Omental fat pad (tissue), 4 donors: ENCODE results near the gene ADNP. TPM values are rescaled to one million over a fixed set of nuclear protein-coding genes. Genes with fewer than 3 reads are reported as not detected.
A peak's percentile ranks its signal among the peaks of the same experiment; 100 is the strongest.

Experiments used
- ATAC-seq: fragments of 150-250 bp; one replicate; pipeline ENCODE4 v1.9.1; 2016; ENCODE audit warnings: mild to moderate bottlenecking, moderate library complexity; ENCODE audit not compliant: low FRiP score
- DNase-seq: peaks from one replicate; pipeline ENCODE4 v3.0.0-alpha.2; 2019; ENCODE audit warnings: low spot score
- CTCF ChIP-seq, 3 donors: fragments of 450-650 bp; IDR thresholded peaks; one replicate each; pipeline ENCODE4 v1.5.1; 2016 to 2017; ENCODE audit warnings: antibody characterized with exemption in 3 of 3, mild to moderate bottlenecking in 3 of 3, moderate library complexity in 2 of 3
- total RNA-seq, 4 donors: library from RNA; depleted of rRNA; stranded (reverse); fragments of >200 nt; gene quantifications; one replicate each; pipeline ENCODE4 v1.1.0, GENCODE V29; 2016

The ADNP gene
- total RNA-seq, 4 donors from 2014 or later, result 42.2 to 65.9 (median 47.3) TPM

GRCh38 chr20:50930976-50931305 lies 296 bp downstream of the ADNP start:
- ATAC-seq (peak; percentile 6), DNase-seq (no peak)
- no peak for TF ChIP-seq CTCF (IDR thresholded peaks at IDR 0.05)

- no peak for TF ChIP-seq CTCF (IDR thresholded peaks at IDR 0.05)
Observed at GRCh38 chr20:50930139-50930975, 880 bp downstream of the ADNP start.

GRCh38 chr20:50929299-50930138 lies 1.7 kb downstream of the ADNP start:
- peak in 2 of 3 donors; percentile 15 to 66 for TF ChIP-seq CTCF (IDR thresholded peaks at IDR 0.05)
- peak; percentile 73 for DNase-seq

More at GRCh38 chr20:50930139-50930975, 880 bp downstream of the ADNP start:
- no peak for DNase-seq
- ATAC-seq, result peak; percentile 12

GRCh38 chr20:50928469-50928868 lies 2.8 kb downstream of the ADNP start:
- DNase-seq (no peak), ATAC-seq (no peak)
- TF ChIP-seq CTCF (IDR thresholded peaks at IDR 0.05), result no peak

More at GRCh38 chr20:50929299-50930138, 1.7 kb downstream of the ADNP start:
- ATAC-seq, result peak; percentile 69

GRCh38 chr20:50926530-50926929 lies 4.7 kb downstream of the ADNP start:
- no peak for DNase-seq
- TF ChIP-seq CTCF (IDR thresholded peaks at IDR 0.05), result no peak
- ATAC-seq, result no peak

GRCh38 chr20:50924261-50924920 lies 6.8 kb downstream of the ADNP start:
- no peak for TF ChIP-seq CTCF (IDR thresholded peaks at IDR 0.05)
- DNase-seq (no peak), ATAC-seq (no peak)
